Activated effector memory CD4-positive, alpha-beta T cell treated with Interleukin-2 at 50 U/mL for 16 hours (primary cell): ENCODE data around the gene HABP4.

ENCODE experiments used
- DNase-seq: peaks from one replicate; pipeline ENCODE4 v3.0.0-alpha.2; 2020

The HABP4 gene

DNA sequence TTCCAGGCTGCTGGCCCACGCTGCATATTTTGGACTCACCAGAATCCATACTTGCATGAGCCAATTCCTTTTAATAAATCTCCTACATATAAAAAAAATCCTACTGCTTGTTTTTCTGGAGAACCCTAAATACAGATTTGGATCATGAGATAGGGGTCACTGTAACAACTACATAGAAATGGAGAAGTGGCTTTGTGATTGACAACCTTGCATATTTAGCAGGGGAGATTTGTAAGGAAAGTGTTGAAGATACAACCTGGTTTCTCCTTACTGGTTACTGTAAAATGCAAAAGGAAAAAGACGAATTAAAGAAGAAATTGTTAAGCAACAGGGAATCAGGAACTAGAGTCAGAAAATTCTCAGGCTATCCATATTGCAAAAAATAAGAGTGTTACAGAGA, 74.8 kb downstream of the HABP4 start:
- no peak for DNase-seq

DNA sequence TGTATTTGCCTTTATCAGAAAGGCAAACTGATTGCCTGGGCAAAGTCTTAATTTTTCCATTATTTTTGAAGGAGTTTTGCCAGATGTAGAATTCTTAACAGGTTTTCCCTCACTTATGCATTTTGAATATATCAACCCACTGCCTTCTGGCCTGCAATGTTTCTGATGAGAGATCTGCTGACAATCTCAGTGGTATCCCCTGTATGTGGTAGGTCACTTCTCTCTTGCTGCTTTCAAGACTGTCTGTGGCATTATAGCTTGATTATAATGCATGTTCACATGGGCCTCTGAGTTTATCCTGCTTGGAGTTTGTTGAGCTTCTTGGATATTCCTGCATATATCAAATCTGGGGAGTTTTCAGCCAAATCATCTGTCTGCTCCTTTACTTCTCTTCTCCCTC, 82.2 kb downstream of the HABP4 start:
- no peak for DNase-seq

DNA sequence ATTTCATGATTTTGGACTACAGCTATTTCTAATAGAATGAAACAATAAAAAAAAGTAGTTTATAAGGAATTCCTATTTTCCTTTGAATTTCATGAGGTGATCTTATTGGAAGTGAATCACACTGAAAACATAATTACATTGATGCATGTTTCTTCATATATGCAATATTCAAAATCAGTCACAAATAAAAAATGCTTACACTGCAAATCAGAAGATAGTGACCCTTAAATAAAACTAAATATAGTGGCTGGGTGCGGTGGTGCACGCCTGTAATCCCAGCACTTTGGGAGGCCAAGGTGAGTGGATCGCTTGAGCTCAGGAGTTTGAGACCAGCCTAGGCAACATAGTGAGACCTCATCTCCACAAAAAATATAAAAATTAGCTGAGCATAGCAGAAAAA, 90.1 kb downstream of the HABP4 start:
- DNase-seq, result no peak
